HG03439 (cell line): ENCODE results near the gene PLAGL2.
"Not testable (repeated sequence)": the region's sequence is repeated elsewhere in the genome, so short reads cannot be mapped to it uniquely, and the experiment has no call there.

Experiments used
- ATAC-seq: cut with Tn5 transposase; IDR thresholded peaks from one replicate; pipeline ENCODE4 v1.9.1; 2021; ENCODE audit warnings: mild to moderate bottlenecking, moderate library complexity; ENCODE audit not compliant: unreplicated experiment

Gene PLAGL2

DNA sequence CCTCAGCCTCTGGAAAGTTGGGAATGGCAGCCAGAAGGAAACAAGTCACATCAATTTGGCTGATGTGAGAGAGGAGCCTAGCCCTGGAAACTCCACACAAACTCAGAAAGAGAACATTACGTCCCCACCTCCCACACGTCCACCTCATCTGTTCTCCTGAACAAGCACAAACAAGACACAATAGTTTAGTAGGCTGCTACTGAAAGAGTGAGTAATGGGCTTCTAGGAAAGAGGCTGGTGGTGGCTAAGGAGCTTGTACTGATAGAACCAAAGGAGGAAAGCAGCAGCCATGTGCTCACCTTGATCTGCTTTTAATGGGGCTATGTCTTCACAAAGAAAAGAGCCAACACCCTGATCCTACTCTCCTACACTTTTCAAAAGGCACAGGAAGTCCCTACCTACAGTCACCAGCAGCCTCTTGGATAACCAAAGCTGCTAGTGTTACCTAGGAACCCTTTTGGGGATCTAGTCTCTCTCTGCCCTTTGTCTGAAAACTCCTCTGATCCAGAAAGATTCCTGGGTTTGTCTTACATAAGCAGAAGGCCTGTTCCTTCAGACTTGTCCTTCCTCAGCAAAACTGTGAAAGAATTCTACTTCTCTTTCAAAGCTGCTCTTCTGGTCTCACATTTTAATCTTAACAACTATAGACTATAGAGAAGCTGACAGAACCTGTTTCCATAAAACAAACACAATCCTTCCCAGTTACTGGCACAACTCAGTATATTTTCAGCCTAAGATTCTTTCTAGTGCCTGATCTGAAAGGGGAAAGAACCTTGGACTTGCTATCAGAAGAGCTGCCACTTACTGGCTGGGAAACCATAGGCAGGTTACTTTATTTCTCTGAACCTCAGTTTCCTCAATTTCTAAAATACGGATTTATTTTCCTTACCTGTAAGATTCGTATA lies 3.1 kb downstream of the PLAGL2 start:
- no peak for ATAC-seq

DNA sequence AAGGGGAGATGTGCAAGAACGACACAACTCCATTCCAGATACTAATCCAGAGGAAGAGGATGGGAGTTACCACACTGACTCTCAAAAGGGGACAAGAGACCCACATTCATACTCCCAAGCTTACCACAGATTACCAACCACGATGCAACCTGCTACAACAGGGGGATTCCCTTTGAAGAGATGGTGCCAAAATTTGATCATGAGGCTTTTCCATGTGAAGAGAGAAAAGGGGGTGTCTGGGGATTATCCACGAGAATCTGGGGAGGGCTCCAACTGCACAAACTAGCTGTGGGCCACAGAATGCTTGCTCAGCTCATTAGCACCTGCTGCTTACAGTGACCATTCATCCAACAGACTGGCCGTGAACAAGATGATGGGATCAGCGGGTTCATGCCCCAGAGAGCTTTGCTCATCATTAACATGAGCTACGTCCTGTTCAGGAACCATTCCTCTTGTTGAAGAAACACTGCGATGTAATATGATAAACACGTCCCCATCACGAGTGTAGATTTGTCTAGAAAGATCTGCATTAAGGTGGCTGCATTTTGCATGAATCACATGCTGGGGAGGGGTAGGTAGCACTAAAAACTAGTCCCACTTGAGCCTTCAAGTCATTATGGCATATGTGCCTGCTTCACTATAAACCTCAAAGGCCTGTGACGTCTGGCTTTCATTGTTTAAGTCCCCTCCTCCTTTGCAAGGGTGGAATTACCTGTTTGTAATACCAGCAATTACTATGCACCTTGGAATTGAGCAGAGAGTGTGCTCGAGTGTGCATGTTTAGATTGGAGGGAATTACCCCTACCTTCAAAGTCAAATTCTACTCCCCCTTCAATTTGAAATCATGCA lies 4.0 kb downstream of the PLAGL2 start:
- ATAC-seq: no peak

DNA sequence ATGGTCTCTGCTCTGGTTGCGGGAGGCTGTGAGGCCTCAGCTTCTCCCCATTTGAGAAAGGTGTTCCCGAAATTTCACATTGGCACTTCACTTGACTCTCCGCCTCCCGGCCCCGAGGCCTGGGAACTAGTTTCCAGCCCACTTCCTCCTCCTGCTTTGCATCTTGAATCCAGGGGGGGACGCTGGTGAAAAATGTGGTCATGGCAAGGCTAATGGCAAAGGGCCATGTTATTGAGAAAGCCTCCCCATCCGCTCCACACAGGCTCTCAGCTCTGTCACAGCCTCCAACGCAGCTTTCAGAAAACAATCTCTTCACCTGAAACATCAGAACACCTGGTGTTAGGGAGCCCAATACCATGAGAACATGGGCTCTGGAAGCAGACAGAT lies 5.6 kb downstream of the PLAGL2 start:
- ATAC-seq: no peak

DNA sequence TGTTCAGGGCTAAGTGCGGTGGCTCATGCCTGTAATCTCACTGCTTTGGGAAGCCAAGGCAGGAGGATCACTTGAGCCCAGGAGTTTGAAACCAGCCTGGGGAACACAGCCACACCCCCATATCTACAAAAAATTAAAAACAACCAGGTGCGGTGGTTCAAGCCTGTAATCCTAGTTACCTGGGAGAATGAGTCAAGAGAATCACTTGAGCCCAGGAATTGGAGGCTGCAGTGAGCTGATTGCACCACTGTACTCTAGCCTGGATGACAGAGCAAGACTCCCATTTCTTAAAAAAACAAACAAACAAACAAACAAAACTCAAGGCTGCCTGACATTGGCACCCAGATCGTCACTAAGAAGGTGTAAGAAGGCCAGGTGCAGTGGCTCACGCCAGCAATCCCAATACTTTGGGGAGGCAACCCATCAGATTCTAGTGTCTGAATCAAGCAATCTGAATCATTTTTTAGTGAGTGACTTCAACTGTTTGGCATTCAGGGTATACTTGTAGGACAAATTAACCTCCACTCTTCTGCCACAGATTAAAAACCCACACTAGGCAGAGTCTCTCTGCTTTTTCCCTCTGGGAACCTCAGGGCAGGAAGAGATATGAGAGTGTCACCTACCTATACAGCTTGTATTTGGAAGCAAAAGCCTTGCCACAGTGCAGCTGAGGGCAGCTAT lies 6.1 kb downstream of the PLAGL2 start:
- no peak for ATAC-seq

DNA sequence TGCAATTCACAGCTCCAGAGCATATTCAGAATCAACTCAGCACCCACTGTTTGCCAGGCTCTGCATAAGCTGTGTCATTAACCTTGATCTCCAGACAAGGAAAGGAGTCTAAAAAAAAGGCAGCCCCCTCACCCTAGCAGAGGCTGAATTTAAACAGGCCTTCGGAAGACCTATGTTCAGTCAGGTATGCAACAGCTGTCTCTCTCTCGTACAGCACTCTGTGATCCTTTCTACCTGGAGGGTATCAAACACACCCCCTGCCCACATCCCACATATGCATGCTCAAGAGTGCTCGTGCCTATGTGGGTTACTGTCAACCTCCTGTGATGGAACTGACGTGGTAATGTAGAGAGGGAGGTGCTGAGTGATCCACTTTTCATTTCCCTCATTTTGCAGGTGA lies 8.5 kb downstream of the PLAGL2 start:
- ATAC-seq: no peak

DNA sequence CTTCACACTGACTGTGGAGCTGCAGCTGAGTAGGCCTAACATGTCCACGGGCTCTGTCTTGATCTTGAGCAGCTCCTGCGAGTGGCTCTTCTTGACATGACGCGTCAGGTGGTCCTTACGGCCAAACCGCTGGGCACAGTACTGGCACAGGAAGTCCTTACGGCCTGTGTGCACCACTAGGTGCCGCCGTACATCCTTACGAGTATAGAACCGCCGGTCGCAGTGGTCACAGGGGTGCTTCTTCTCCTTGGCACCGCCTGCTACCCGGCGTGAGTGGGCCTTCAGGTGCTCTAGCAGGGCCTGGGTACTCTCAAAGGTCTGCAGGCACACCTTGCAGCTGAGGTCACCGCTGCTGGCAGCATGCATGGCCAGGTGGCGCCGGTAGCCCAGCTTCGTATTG lies 10.4 kb downstream of the PLAGL2 start:
- not testable (repeated sequence) for ATAC-seq

DNA sequence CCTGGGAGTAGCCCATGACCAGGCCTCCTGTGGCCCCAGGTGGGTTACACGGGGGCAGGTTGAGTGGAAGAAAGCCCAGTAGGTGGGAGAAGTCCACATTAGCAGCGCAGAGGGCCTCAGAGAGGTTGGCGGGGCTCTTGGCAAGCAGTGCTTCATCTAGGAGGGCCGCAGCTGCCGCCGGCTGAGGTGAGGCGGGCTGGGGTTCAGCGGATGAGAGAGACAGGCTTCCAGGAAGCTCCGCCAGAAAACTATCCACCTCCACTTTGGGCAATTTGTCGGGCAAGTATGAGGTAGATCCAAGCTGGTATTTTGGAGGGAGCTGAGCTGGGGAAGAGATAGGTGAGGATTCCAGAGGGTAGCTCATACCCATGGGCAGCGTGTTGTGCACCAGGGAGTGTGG lies 10.9 kb downstream of the PLAGL2 start:
- ATAC-seq: not testable (repeated sequence)

DNA sequence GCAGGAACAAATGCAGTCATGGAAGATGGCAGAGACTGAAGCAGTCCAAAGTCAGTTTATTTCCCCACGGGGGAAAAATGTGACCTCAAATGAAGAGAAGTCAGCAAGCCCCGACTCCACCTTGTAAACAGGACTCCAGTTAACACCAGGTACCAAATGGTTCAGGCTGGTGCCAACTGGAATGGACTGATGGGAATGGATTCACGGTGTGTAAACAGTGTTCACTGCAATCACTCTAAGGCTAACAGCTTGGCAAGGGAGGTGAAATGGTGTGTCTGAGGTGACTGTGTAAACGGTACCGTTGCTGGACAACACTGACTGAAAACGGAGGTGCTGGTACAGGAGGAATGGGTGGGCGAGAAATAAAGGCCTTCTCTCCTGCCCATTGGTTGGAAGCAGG lies 12.0 kb downstream of the PLAGL2 start:
- no peak for ATAC-seq

DNA sequence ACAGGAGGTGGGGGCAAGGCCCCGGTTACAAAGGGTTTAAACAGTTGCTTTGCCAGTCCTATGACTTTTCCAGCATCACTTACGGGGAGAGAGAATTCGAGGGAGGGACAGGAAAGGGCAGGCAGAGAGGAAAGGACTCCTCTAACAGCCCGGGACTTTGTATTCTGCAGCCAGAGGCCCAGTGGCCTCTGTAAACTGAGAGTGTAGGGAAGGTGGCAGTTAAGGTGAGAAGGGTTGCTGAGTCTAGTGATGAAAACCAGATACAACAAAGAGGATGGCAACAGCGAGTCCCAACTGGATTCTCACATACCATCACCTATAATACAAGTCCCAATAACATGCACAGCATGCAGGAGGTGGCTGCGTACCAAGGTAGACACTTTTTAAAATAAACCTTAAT lies 13.5 kb downstream of the PLAGL2 start:
- ATAC-seq: no peak

DNA sequence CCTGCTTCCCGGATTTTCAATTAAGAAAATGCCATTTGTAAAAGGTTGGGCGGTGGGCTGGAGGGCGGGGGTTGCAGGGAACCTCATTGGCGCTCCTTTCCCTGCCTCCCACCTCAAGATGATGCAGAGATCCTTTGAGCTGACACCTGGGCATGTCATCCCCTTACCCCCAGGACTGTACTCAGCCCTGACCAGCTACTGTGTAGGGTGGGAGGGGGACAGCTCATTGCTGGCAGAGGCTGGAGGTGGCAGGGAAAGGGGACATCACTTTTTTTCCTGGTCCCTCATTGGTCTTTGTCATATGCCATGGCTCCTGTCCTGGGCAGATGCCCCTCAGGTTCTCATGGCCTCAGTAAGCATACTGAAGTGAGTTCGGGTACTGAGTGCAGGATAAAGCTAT lies 14.2 kb downstream of the PLAGL2 start:
- ATAC-seq: not testable (repeated sequence)

DNA sequence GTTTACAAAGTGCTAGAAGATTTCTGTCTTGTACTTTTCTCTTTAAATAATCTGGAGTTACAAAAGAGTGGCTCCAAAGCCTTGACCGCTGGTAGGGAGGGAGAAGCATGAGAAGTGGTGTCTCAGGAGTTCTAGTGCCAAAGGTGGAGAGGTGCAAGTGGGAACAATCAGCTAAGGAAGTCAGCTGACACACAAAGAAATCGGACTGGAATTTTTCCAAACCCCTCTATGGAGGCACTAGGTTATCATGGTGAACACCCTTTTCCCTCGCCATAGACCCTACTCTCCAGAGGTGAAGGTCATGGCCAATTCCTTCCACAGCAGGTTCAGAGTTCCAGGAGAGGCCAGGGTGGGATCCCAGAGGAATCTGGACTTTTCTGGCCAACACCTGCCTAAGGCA lies 14.8 kb downstream of the PLAGL2 start:
- ATAC-seq: no peak

DNA sequence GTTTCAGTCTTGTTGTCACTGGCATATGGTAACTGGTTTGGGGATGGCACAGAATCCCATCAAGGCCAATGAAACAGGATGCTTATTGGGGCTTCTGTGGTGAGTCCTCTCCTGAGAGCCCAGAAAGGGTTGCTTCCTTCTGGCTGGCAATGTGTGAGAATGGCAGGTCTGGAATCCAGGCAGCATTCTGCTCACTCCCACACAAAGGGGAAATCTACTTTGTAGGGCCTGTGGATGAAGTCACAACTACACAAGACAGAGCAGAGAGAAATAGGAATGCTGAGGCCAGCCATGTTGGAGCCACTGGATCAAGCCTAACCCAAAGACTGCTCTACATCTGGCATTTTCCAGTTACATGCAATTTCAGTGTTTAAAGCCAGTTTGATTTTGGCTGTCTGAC lies 15.7 kb downstream of the PLAGL2 start:
- no peak for ATAC-seq

DNA sequence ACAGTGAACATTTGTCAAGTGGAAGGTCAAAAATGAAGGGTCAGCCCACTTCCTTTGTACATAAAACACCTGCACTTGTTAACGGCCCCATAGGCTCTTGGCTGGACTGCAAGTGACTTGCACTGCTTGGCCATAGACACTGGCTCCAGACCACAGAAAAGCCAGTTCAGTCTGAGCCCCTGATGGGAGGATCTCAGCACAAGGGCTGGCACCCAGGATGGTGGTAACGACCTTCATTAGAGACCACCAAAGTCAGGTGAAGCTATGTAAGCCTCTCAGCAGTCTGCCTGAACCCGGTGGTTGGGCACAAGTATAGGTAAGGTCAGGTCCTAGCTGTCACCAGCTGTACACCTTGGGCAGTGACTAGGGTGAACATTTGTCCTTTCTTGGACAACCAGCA lies 16.1 kb downstream of the PLAGL2 start:
- ATAC-seq: no peak

DNA sequence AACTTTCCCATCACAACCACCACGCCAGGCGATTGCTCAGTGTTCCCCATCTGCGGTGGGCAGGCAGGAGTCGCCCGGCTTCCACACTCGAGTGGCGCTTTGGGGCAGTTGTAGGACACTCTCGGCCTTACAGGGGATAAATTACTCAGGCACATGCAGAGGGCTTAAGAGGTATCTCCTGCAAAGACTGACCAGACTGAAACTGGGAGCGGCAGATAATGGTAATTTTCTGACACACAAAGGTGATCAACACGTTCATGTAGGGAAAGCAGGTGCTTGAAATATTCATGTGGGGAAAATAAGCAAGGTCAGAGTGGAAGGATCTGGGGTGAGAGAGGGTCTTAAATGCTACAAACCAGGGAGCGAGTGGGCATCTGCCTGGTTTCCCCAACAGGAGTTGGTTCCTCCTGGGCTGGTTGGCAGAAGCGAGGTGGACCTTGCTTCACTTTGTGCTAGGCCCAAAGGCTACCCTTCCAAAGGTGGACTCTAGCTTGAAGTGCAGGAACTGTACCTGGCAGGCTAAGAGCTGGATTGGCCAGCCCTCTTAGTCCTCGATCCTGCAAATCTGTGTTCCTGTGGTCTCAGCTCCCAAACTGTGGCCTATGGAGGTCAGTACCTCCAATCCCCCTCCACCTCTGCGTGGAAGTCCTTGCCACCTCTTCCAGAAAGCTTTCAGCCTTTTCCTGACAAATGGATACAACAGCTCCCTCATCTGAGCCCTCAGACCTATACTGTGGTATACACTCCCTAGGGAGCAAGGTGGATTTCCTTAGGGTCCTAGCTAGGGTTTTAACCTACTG lies 16.7 kb downstream of the PLAGL2 start:
- no peak for ATAC-seq

DNA sequence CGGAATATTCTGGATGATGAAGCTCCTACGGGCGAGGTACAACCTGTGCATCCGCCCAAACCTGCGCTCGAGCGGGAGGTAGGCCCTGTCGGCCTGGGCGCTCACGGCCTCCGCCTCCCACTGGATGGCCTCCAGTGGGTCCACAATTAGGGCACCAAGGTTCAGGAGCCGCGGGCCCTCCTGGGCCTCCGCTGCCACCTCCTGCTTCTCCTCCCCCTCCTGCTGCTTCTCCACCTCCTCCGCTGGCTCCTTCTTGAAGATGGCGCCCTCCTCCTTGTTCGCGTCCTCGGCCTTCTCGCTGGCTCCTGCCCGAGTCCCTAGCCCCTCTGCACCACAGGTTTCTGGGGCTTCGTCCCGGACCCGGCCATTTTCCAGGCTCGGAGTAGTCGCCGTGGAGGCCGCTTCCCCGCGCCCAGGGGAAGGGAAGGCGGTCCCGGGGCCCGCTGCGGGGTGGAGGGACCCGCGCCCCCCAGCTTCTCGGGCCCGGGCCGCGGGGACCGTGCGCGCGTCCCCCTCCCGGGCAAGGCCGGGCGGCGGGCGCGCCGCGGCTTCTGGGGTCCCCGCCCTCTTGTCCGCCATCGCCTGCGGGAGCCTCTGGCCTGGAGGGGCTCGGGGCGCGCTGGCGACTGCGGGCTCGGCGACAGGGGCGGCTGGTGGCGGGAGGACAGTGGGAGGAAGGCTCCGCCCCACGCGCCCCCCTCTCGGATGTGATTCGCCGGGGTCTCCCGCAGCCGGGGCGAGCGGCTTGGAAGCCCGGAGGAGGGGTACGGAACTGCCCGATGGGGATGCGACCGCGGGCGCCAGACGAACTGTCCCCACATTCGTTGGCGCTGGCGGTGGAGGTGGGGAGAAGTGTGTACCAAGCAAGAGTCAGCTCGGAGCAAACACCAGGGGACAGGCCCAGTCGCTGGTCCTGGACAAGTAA lies 17.6 kb downstream of the PLAGL2 start:
- no peak for ATAC-seq

DNA sequence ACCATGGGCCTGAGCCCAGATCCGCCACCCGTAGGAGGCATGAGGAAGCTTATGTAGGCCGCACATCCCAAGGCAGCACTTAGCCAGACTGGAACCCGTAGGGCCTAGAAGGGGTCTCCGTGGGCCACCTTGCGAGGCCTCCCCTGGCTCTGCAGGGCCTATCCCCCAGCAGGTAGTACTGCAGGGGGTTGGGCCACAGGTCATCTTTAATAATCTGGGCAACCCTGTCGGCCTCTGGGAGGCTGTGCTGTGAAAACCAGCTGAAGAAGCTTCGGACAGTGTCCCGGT lies 18.5 kb downstream of the PLAGL2 start:
- no peak for ATAC-seq

DNA sequence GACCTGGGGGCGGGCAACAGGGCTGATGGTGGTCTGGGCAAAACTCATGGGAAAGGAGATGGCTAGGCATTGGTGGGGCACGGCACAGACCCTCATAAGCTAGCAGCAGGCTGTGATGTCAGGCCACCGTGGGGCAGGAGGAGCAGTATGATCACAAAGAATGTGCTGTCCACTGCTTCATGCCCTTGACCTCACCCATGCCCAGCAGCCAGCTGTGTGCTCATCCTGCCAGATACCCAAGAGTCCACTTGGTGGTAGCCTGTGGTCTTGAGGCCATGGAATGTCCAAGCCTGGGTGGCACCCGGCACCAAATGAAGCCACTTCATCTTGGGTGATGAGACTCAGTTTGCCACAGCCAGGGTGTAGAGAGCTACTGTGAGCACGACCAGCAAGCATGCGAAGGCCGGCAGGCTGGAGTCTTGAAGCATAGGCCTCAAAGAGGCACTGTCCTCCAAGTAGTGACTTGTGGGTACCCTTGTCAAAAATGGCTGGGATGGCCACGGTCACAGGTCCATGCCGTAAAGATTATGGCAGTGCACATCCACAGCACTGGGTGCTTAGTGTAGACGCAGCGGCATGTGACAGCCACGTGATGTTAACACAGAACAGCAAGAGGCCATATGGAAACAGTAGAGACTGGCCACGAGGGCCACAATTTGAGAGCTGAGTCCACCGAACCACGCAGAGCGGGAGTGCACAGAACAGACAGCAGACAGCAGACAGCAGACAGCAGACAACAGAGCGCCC lies 19.0 kb downstream of the PLAGL2 start:
- ATAC-seq: no peak

DNA sequence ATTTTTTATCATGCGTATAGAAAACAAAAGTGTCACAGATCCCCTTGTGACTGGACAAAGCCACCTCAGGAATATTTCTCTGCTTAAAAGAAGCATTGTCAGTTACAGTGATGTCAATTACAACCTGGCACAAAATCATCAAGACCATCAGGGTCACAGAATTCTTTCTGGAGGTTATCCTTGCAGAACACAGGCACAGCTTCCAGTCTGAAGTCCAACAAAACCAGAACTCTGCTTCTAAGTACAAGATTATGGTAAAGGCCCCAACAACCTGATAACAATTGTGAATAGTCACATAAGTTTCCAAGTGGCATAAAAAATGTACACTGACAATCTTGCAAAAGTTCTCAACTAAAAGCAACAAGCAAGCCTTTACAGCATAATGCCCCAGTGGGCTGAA lies 21.0 kb downstream of the PLAGL2 start:
- no peak for ATAC-seq

DNA sequence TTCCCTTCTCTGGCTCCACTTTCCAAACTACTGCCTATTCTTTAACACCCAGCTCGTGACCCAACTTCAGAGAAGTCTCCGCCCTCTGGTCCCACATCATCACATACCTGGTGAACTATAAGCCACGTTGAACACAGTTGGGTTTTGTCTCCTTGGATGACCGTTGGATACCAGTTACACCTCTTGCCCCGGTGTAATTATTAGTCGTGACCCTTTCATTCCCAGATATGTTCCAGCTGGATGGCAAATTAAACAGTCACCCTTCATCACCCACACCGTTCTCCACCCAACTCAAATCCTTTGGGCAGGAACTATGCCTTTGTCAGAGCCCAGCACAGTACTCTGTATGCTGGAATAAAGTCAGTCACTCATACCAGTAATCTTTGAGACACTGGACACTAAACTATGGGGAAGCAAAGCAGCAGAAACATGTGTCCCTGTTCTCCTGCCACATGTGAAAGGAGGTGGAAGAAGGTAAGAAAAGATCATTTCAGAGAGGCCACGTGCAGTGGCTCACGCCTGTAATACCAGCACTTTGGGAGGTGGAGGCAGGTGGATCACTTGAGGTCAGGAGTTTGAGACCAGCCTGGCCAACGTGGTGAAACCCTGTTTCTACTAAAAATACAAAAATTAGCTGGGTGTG lies 22.5 kb downstream of the PLAGL2 start:
- ATAC-seq: no peak
